HG02798 (cell line): ENCODE data around the gene AHI1.

Experiments used
- ATAC-seq: cut with Tn5 transposase; IDR thresholded peaks from one replicate; pipeline ENCODE4 v1.9.1; 2021; ENCODE audit warnings: mild to moderate bottlenecking; ENCODE audit not compliant: unreplicated experiment, poor library complexity

Gene AHI1

GRCh38 chr6:135306740-135307420 is 190.7 kb downstream of the AHI1 start:
- ATAC-seq = no peak

GRCh38 chr6:135306166-135306565 is 191.4 kb downstream of the AHI1 start:
- ATAC-seq = no peak

GRCh38 chr6:135305684-135306083 is 191.9 kb downstream of the AHI1 start:
- ATAC-seq = no peak

GRCh38 chr6:135304883-135305282 is 192.7 kb downstream of the AHI1 start:
- no peak for ATAC-seq

GRCh38 chr6:135301304-135301703 is 196.2 kb downstream of the AHI1 start:
- no peak for ATAC-seq

GRCh38 chr6:135300576-135300975 is 197.0 kb downstream of the AHI1 start:
- ATAC-seq = no peak

GRCh38 chr6:135299256-135299655 is 198.3 kb downstream of the AHI1 start:
- no peak for ATAC-seq

- no peak for ATAC-seq
Observed at GRCh38 chr6:135298455-135298854, 199.1 kb downstream of the AHI1 start.

GRCh38 chr6:135296715-135297114 is 200.8 kb downstream of the AHI1 start:
- no peak for ATAC-seq

- no peak for ATAC-seq
Observed at GRCh38 chr6:135295085-135295484, 202.5 kb downstream of the AHI1 start.

GRCh38 chr6:135291288-135292076 is 206.1 kb downstream of the AHI1 start:
- no peak for ATAC-seq

GRCh38 chr6:135289816-135290215 is 207.7 kb downstream of the AHI1 start:
- ATAC-seq = no peak

GRCh38 chr6:135286962-135287538 is 210.5 kb downstream of the AHI1 start:
- ATAC-seq = no peak

- no peak for ATAC-seq
Observed at GRCh38 chr6:135285165-135285564, 212.4 kb downstream of the AHI1 start.

- no peak for ATAC-seq
Observed at GRCh38 chr6:135283926-135284325, 213.6 kb downstream of the AHI1 start.

- ATAC-seq = no peak
Observed at GRCh38 chr6:135282395-135282794, 215.1 kb downstream of the AHI1 start.

GRCh38 chr6:135281964-135282363 is 215.6 kb downstream of the AHI1 start:
- no peak for ATAC-seq

- no peak for ATAC-seq
Observed at GRCh38 chr6:135281227-135281626, 216.3 kb downstream of the AHI1 start.

- ATAC-seq = no peak
Observed at GRCh38 chr6:135280375-135281136, 217.0 kb downstream of the AHI1 start.

- no peak for ATAC-seq
Observed at GRCh38 chr6:135277422-135277821, 220.1 kb downstream of the AHI1 start.
